ENCODE data around the gene SLC35G3. TPM values are rescaled to one million over a fixed set of nuclear protein-coding genes. Genes with fewer than 3 reads are reported as not detected.

Gene SLC35G3
- total and polyA plus RNA-seq, 9 donors = not detected

- 81 to 86% (median 82%) methylated on average over 19 of the region's 19 CpGs for WGBS, 3 donors
- Histone ChIP-seq H3K36me3 (no peaks in the 10 kb centered on the region), H3K27me3 (no peaks in the 10 kb centered on the region), H3K9me3 (no peaks in the 10 kb centered on the region), H3K4me1 (ENCODE audit: insufficient read depth) (peaks cover 7% of the 10 kb centered on the region), H3K4me3 (peak overlapping the region; percentile 53), H3K27ac (no peak overlapping the region)
- TF ChIP-seq POLR2A (IDR thresholded peaks at IDR 0.05) (no peak), EP300 (IDR thresholded peaks at IDR 0.05) (no peak)
- TF ChIP-seq, protein P1, sequence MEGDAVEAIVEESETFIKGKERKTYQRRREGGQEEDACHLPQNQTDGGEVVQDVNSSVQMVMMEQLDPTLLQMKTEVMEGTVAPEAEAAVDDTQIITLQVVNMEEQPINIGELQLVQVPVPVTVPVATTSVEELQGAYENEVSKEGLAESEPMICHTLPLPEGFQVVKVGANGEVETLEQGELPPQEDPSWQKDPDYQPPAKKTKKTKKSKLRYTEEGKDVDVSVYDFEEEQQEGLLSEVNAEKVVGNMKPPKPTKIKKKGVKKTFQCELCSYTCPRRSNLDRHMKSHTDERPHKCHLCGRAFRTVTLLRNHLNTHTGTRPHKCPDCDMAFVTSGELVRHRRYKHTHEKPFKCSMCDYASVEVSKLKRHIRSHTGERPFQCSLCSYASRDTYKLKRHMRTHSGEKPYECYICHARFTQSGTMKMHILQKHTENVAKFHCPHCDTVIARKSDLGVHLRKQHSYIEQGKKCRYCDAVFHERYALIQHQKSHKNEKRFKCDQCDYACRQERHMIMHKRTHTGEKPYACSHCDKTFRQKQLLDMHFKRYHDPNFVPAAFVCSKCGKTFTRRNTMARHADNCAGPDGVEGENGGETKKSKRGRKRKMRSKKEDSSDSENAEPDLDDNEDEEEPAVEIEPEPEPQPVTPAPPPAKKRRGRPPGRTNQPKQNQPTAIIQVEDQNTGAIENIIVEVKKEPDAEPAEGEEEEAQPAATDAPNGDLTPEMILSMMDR (IDR thresholded peaks at IDR 0.05) = no peak
- intact Hi-C loops (cut with DNase I) = no loop called here
- DNase-seq = peak in 3 of 5 donors; percentile 17 to 37 (median 21)
Observed at GRCh38 chr17:35241520-35241919, 47.3 kb upstream of the SLC35G3 start.

DNA sequence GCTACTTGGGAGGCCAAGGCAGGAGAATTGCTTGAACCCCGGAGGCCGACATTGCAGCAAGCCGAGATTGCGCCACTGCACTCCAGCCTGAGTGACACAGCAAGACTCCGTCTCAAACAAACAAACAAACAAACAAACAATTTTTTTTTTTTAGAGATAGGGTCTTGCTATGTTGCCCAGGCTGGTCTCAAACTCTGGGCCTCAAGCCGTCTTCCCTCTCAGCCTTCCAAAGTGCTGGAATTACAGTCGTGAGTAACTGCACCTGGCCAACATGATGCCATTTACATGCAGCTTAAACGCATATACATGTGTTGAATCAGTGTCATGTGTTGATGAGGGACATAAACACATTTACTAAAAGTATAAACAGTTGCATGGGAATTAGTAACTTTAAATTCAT lies 46.7 kb upstream of the SLC35G3 start:
- no peak overlapping the region for H3K27ac ChIP-seq
- H3K36me3 ChIP-seq = no peaks in the 10 kb centered on the region
- no peak overlapping the region for H3K4me3 ChIP-seq
- DNase-seq = no peak
- intact Hi-C loops (cut with DNase I) = no loop called here
- no peaks in the 10 kb centered on the region for H3K9me3 ChIP-seq
- no peaks in the 10 kb centered on the region for H3K27me3 ChIP-seq
- WGBS, 3 donors = 94 to 95% (median 94%) methylated on average over 8 of the region's 8 CpGs
- H3K4me1 ChIP-seq (ENCODE audit: insufficient read depth) = peaks cover 7% of the 10 kb centered on the region
- TF ChIP-seq EP300 (IDR thresholded peaks at IDR 0.05) = no peak
- TF ChIP-seq, protein P1 (IDR thresholded peaks at IDR 0.05) = no peak
- no peak for TF ChIP-seq POLR2A (IDR thresholded peaks at IDR 0.05)

GRCh38 chr17:35239823-35240222 lies 45.6 kb upstream of the SLC35G3 start:
- Histone ChIP-seq H3K27me3 (no peaks in the 10 kb centered on the region), H3K4me1 (ENCODE audit: insufficient read depth) (peaks cover 6% of the 10 kb centered on the region), H3K27ac (no peak overlapping the region), H3K36me3 (no peaks in the 10 kb centered on the region), H3K4me3 (no peak overlapping the region), H3K9me3 (no peaks in the 10 kb centered on the region)
- no peak for DNase-seq
- TF ChIP-seq, protein P1 (IDR thresholded peaks at IDR 0.05) = no peak
- intact Hi-C loops (cut with DNase I) = no loop called here
- WGBS, 3 donors = 43 to 57% (median 57%) methylated on average over 4 of the region's 4 CpGs

DNA sequence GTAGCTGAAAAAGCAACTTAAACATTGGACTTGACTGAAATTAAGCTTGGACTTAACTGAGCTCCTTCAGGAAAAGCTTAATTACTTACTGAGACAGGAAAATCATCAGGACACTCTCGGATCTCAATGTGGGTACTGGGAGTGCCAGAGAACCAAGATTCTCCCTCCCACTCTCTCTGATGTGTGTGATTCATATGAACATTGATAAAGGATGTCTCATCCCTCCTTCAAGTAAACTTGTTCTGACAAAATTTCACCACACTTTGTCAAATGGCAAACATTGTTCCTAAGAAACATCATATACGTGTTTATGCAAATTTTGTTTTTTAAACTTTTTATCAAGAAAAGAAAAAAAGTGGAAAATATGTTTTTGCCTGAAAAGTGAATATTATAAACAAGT lies 44.6 kb upstream of the SLC35G3 start:
- 29 to 38% (median 37%) methylated on average over 2 of the region's 2 CpGs for WGBS, 3 donors

More for the DNA sequence above, 44.6 kb upstream of the SLC35G3 start:
- no peaks in the 10 kb centered on the region for H3K4me1 ChIP-seq (ENCODE audit: insufficient read depth)
- H3K27ac ChIP-seq = no peak overlapping the region
- H3K4me3 ChIP-seq = no peak overlapping the region
- intact Hi-C loops (cut with DNase I) = no loop called here
- DNase-seq = no peak
- no peaks in the 10 kb centered on the region for H3K9me3 ChIP-seq
- H3K36me3 ChIP-seq = no peaks in the 10 kb centered on the region
- TF ChIP-seq, protein P1 (IDR thresholded peaks at IDR 0.05) = no peak
- no peak for TF ChIP-seq EP300 (IDR thresholded peaks at IDR 0.05)
- no peak for TF ChIP-seq POLR2A (IDR thresholded peaks at IDR 0.05)
- no peaks in the 10 kb centered on the region for H3K27me3 ChIP-seq
